Tibial nerve (tissue), 4 donors: Measurements from ENCODE around the gene MMP25. TPM values are rescaled to one million over a fixed set of nuclear protein-coding genes. Genes with fewer than 3 reads are reported as not detected.

ENCODE experiments used
- DNase-seq, 2 donors: peaks; one replicate each; pipeline ENCODE4 v3.0.0-alpha.2; 2019; ENCODE audit warnings: low spot score in 2 of 2
- H3K27ac ChIP-seq, 4 donors: fragments of 200-600 bp; sonication (generic) in 3 of 4; one replicate each; pipeline ENCODE4 v1.5.1; 2017 to 2019; ENCODE audit warnings: mild to moderate bottlenecking in 1 of 4
- H3K27me3 ChIP-seq, 2 donors: fragments of 200-600 bp; sonication (generic) in 1 of 2; one replicate each; pipeline versions ENCODE4 v1.5.1 to v1.6.0; 2017 to 2019
- H3K36me3 ChIP-seq, 3 donors: fragments of 200-600 bp; sonication (generic); one replicate each; pipeline ENCODE4 v1.5.1; 2018 to 2019
- H3K4me1 ChIP-seq, 4 donors: fragments of 200-600 bp; sonication (generic) in 3 of 4; one replicate each; pipeline ENCODE4 v1.5.1; 2017 to 2019
- H3K4me3 ChIP-seq, 4 donors: fragments of 200-600 bp; sonication (generic) in 3 of 4; one replicate each; pipeline ENCODE4 v1.5.1; 2017 to 2019; ENCODE audit warnings: mild to moderate bottlenecking in 1 of 4, moderate library complexity in 1 of 4
- H3K9me3 ChIP-seq, 4 donors: fragments of 200-600 bp; sonication (generic) in 3 of 4; one replicate each; pipeline ENCODE4 v1.5.1; 2017 to 2019
- EP300 ChIP-seq, 2 donors: sonication (generic); formaldehyde crosslinking; IDR thresholded peaks; one replicate each; pipeline ENCODE4 v1.6.1; 2017; ENCODE audit warnings: antibody characterized with exemption in 2 of 2, mild to moderate bottlenecking in 1 of 2
- POLR2A ChIP-seq, 2 donors: fragments of 450-650 bp; IDR thresholded peaks; one replicate each; pipeline ENCODE4 v1.6.1; 2017; ENCODE audit warnings: antibody characterized with exemption in 2 of 2, mild to moderate bottlenecking in 2 of 2, moderate library complexity in 2 of 2
- WGBS, 2 donors: methylation state at CpG; one replicate each; pipeline ENCODE4 v1.1.5; 2018; 5-methylcytosine and 5-hydroxymethylcytosine counted together
- total RNA-seq, 4 donors: library from RNA; depleted of rRNA; stranded (reverse); fragments of >200 nt; gene quantifications; one replicate each; pipeline ENCODE4 v1.1.0, GENCODE V29; 2016
- TF ChIP-seq, protein P1 (sequence below), 5 experiments: fragments of 200-600 bp in 3 of 5; fragments of 450-650 bp in 2 of 5; sonication (generic) in 3 of 5; IDR thresholded peaks; one replicate each; pipeline ENCODE4 v1.5.1; 2016 to 2019; ENCODE audit warnings: antibody characterized with exemption in 5 of 5, mild to moderate bottlenecking in 3 of 5, moderate library complexity in 2 of 5

The MMP25 gene
- total RNA-seq, 4 donors from 2014 or later = under 0.01 to 0.42 TPM; not detected in 2

DNA sequence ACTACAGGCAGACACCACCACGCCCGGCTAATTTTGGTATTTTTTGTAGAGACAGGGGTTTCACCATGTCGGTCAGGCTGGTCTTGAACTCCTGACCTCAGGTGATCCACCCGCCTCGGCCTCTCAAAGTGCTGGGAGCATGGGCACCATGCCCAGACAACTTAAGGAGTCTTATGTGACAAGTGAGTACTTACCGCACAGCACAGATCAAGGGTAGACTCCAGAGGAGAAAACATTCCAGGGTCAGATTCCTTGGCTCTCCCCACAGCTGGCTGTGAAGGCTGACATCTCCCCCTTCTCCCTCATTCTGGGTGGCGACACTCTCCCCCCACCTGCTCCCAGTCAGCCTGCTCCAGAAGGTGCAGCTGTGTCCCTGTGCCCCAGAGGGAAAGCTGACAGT lies 42.1 kb downstream of the MMP25 start:
- TF ChIP-seq EP300 (IDR thresholded peaks at IDR 0.05) (no peak), POLR2A (IDR thresholded peaks at IDR 0.05) (no peak)
- TF ChIP-seq, protein P1, sequence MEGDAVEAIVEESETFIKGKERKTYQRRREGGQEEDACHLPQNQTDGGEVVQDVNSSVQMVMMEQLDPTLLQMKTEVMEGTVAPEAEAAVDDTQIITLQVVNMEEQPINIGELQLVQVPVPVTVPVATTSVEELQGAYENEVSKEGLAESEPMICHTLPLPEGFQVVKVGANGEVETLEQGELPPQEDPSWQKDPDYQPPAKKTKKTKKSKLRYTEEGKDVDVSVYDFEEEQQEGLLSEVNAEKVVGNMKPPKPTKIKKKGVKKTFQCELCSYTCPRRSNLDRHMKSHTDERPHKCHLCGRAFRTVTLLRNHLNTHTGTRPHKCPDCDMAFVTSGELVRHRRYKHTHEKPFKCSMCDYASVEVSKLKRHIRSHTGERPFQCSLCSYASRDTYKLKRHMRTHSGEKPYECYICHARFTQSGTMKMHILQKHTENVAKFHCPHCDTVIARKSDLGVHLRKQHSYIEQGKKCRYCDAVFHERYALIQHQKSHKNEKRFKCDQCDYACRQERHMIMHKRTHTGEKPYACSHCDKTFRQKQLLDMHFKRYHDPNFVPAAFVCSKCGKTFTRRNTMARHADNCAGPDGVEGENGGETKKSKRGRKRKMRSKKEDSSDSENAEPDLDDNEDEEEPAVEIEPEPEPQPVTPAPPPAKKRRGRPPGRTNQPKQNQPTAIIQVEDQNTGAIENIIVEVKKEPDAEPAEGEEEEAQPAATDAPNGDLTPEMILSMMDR (IDR thresholded peaks at IDR 0.05) = no peak
- H3K27ac ChIP-seq = no peak overlapping the region
- DNase-seq = no peak
- no peaks in the 10 kb centered on the region for H3K9me3 ChIP-seq
- no peak overlapping the region for H3K4me3 ChIP-seq
- H3K27me3 ChIP-seq = peaks cover 0 to 24% of the 10 kb centered on the region in 2 donors
- H3K36me3 ChIP-seq = no peaks in the 10 kb centered on the region
- H3K4me1 ChIP-seq = peaks cover 0 to 10% (median 0%) of the 10 kb centered on the region in 4 donors
- WGBS, 2 donors = 70 to 73% methylated on average over 7 of the region's 7 CpGs

DNA sequence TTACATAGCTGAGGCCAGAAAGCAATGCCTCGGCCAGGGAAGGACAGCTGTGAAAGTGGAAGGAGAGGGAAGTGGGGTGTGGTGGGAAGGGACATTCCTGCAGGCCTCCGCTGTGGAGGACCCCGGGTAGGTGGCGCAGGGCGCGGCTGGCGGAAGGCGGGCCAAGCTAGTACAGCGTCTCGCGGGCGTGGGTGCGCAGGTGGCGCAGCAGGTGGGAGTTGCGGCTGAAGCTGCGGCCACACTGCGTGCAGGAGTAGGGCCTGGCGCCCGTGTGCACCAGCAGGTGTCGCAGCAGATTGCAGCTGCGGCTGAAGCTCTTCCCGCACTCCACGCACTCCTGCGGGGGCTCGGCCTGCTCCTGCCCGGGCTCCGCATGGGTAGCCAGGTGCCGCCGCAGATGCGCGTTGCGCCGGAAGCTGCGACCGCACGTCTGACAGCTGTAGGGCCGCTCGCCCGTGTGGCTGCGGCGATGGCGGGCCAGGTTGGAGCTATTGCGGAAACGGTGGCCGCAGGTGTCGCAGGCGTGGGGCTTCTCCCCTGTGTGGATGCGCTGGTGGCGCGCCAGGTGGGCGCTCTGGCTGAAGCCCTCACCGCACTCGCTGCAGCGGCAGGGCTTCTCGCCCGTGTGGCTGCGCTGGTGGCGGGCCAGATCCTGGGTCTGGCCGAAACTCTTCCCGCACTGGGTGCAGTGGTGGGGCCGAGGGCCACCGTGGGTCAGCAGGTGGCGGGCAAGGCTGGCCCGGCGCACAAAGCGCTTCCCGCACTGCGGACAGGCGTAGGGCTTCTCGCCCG lies 42.8 kb downstream of the MMP25 start:
- no peak for TF ChIP-seq POLR2A (IDR thresholded peaks at IDR 0.05)
- TF ChIP-seq EP300 (IDR thresholded peaks at IDR 0.05) = no peak
- TF ChIP-seq, protein P1 (IDR thresholded peaks at IDR 0.05) = no peak
- no peak for DNase-seq
- peaks cover 0 to 10% (median 0%) of the 10 kb centered on the region in 4 donors for H3K4me1 ChIP-seq
- WGBS, 2 donors = 94 to 95% methylated on average over 56 to 60 of the region's 71 CpGs
- H3K27me3 ChIP-seq = peaks cover 0 to 27% of the 10 kb centered on the region in 2 donors
- H3K4me3 ChIP-seq = no peak overlapping the region
- H3K27ac ChIP-seq = no peak overlapping the region
- H3K36me3 ChIP-seq = no peaks in the 10 kb centered on the region
- no peaks in the 10 kb centered on the region for H3K9me3 ChIP-seq

- Histone ChIP-seq H3K4me3 (no peak overlapping the region), H3K27ac (no peak overlapping the region), H3K4me1 (peaks cover 0 to 10% (median 0%) of the 10 kb centered on the region in 4 donors), H3K36me3 (no peaks in the 10 kb centered on the region), H3K9me3 (no peaks in the 10 kb centered on the region), H3K27me3 (peaks cover 0 to 32% of the 10 kb centered on the region in 2 donors)
- TF ChIP-seq, protein P1 (IDR thresholded peaks at IDR 0.05) = no peak
- no peak for TF ChIP-seq EP300 (IDR thresholded peaks at IDR 0.05)
- no peak for TF ChIP-seq POLR2A (IDR thresholded peaks at IDR 0.05)
- 96 to 97% methylated on average over 58 to 79 of the region's 81 CpGs for whole genome bisulfite sequencing, 2 donors
- no peak for DNase-seq
Observed at GRCh38 chr16:3089717-3090592, 43.6 kb downstream of the MMP25 start.

DNA sequence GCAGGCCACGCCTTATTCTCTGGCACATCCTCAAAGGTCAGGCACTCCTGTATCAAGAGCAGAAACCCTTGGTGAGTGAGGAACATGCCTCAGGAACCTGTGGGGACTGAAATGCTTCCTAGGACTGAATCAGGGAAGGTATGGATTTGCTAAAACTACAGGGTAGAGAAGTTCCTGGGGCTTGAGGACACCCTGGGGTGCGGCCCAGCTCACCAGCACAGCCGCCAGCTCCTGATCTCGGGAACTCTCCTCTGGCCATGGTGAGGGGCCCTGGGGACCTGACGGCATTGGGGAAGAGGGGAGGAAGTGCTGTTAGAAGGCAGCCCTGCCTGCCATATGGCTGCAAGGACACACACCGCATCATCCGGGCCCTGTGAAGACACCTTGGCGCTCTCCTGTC lies 45.2 kb downstream of the MMP25 start:
- H3K4me1 ChIP-seq = peaks cover 0 to 10% (median 0%) of the 10 kb centered on the region in 4 donors
- H3K36me3 ChIP-seq = no peaks in the 10 kb centered on the region
- no peak overlapping the region for H3K4me3 ChIP-seq
- peaks cover 0 to 32% of the 10 kb centered on the region in 2 donors for H3K27me3 ChIP-seq
- no peak for DNase-seq
- H3K27ac ChIP-seq = no peak overlapping the region
- 71 to 86% methylated on average over 7 to 8 of the region's 8 CpGs for WGBS, 2 donors
- H3K9me3 ChIP-seq = no peaks in the 10 kb centered on the region
- TF ChIP-seq EP300 (IDR thresholded peaks at IDR 0.05) (no peak), POLR2A (IDR thresholded peaks at IDR 0.05) (no peak)
- TF ChIP-seq, protein P1 (IDR thresholded peaks at IDR 0.05) = no peak
